GM19238 (cell line): Measurements from ENCODE around the gene SLC7A4.

Experiments used
- DNase-seq: peaks from one replicate; pipeline ENCODE4 v3.0.0; 2011; ENCODE audit warnings: low spot score; ENCODE audit not compliant: insufficient read length

The SLC7A4 gene

DNA sequence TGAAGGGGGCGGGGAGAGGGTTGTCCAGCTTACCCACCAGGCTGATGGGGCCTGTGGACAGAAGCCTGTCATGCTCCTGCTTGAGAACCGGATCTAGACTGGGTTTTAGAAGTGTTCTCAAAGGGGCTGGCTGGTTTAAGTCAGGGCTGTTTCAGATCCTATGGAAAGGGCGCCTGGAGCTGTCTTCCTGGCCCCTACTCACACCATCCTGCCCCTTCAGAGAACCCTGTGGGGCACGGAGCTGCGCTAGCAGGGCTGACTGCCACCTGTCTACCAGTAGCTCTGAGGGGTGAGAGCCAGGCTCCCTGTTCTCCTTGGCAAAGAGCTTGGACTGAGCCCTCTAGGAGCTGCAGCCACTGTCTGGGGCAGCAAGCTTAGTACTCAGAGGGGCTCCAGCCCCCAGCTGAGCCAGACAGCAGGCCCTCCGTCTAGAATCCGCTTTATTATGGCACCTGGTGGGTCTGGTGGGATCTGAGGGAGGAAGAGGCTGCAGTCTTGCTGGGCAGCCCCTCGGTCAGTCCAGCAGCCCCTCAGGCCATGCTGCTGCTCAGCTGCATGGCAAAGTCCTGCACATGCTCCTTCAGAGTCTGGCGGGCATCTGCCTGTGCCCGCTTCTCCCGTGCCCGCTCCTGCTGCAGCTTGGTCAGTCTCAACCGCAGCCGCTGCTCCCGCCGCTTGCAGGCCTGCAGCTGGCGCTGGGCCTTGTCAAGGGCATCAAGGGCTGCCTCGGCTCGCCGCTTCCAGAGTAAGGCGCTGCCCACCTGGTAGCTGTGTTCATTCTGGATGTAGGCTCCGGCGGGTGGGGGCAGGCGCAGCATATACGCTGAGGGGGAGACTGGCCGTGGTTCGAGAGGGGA, 32.8 kb downstream of the SLC7A4 start:
- DNase-seq, result no peak

DNA sequence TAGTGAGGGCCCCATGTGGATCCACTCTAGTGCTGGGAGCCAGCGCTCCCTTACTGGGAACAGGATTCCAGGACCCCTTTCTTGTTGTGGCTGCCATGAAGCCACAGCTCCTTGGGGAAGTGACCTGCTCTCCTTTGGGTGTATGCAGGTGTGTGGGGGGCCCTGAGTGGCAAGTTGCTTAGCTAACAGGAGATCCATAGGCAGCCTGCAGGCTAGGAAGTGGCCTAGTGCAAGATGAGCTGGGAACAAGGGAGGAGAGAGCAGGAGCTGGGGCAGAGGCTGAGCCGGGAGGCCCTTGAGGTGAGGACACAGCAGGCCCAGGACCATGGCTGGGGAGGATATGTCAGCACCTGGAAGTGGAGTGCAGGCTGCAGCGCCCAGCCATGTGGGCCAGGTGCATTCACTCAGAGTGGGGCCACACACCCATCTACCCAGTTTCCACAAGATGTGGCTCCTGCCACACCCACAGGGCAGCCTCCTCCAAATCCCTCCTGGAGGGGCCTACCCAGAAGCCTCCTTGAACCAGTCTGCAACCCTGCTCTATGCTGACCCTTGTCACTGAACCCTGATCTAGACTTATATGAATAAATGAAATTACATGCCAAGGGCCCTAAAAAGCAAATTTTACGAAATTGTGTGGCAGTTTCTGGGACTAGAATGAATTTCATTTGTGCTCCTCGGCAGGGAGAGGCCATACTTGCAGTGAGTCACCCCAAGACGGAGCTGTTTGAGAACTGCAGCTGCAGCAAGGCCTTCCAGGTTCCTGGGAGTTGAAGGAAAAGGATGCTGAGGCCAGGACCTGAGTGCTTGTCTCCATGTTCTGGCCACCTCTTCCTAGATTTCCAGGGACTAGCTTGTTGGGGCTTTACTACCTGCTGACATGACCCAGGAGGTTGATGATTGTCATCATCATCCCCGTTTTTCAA, 33.7 kb downstream of the SLC7A4 start:
- no peak for DNase-seq

GRCh38 chr22:20997536-20998257, 34.7 kb downstream of the SLC7A4 start:
- DNase-seq, result no peak

GRCh38 chr22:20996598-20997535, 35.5 kb downstream of the SLC7A4 start:
- DNase-seq, result no peak

DNA sequence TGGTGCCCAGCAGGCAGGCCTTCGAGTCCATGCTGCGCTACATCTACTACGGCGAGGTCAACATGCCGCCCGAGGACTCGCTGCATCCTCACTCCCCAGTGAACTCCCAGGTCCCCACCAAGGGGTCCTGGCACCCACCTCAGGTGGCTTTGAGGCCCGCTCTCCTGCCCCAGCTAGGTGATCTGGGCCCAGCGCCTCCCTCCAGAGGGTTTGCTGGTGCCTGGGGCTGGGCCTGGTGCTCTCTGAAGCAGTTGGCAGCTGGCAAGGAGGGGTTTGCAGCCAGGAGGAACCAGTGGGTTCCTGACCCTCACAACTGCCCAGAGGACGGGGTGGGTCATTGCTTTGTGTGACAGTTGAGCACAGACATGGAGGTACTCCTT, 36.3 kb downstream of the SLC7A4 start:
- no peak for DNase-seq

DNA sequence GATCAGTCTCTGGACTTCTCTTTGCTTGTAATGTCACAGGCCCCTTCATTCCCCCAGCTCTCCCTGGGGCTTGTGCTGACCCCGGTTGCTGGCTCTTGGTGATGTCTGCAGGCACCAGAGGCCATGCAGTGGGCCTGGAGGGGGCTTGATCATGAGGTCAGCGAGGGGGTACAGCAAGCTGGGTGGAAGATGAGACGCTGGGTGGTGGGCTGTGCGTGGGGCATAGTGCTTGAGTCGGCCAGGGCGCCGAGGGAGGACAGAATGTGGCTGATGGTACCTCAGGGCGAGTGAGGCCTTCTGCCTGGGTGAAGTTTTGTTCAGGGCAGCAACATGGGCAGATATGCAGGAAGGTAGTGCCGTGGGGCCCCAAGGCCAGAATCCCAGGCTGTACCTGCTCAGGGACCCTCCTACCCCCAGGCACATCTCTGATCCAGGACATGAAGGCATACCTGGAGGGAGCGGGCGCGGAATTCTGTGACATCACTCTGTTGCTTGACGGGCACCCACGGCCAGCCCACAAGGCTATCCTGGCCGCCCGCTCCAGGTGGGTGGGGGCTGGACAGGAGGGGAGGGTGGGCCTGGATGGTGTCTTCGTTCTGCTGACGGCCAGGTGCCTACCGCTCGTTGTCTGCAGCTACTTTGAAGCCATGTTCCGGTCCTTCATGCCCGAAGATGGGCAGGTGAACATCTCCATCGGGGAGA, 36.9 kb downstream of the SLC7A4 start:
- no peak for DNase-seq

- DNase-seq, result no peak
Measured at GRCh38 chr22:20994902-20995241, 37.5 kb downstream of the SLC7A4 start.

DNA sequence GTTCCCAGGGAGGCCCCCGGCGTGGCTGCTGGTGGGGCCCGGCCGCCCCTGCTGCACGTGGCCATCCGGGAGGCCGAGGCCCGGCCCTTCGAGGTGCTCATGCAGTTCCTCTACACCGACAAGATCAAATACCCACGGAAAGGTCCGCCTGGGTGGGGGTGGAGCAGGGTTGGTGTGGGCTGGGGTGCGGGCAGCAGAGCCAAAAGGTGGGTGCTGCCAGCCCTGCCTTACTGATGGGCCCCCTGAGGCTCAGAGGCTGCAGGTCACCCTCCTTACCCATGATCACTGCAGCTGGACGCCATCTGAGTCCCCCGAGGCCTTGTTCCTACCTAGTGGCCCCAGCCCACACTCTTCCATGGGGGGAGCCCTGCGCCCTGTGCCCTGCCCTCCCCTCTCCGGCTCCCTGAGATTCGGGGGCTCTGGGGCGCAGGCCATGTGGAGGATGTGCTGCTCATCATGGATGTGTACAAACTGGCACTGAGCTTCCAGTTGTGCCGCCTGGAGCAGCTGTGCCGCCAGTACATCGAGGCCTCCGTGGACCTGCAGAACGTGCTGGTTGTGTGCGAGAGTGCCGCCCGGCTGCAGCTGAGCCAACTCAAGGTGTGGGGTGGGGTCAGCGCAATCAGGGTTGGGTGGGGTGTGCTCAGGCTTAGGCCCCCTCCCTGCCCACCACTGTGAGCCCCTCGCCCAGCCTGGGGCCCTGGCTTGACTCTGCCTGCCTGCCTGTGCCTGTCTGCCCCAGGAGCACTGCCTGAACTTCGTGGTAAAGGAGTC, 38.0 kb downstream of the SLC7A4 start:
- no peak for DNase-seq

DNA sequence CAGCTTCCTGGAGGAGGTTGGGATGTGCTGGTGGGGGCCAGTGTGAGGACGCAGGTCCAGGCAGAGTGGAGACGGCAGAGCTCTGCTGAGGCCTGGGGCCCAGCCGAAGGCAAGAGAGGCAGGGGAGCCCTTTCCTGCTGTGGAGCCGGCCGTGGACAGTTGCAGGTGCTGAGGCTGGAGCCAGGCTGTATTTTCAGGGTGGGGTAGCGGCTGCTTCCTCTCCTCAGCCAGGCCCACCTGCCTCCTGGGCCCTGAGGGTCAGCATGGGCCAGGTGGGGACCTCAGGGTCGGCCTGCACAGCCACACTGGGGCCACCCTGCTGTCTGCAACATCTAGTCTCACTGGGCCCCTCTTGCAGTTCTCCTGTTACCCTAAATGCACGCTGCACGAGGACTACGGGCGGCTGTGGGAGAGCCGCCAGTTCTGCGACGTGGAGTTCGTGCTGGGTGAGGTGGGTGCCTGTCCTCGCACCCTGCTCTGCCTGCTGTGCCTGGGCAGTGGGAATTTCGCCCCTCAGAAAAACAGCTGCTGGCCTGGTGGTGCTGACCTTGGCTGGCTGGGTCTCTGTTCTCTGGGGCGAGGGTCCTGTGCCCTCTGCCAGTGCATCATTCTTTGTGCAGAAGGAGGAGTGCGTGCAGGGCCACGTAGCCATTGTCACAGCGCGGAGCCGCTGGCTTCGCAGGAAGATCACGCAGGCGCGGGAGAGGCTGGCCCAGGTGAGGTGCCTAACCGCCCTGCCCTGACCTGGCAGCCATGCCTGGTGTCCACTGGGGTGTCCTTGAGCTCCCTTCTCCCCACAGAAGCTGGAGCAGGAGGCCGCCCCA, 38.8 kb downstream of the SLC7A4 start:
- DNase-seq, result no peak

DNA sequence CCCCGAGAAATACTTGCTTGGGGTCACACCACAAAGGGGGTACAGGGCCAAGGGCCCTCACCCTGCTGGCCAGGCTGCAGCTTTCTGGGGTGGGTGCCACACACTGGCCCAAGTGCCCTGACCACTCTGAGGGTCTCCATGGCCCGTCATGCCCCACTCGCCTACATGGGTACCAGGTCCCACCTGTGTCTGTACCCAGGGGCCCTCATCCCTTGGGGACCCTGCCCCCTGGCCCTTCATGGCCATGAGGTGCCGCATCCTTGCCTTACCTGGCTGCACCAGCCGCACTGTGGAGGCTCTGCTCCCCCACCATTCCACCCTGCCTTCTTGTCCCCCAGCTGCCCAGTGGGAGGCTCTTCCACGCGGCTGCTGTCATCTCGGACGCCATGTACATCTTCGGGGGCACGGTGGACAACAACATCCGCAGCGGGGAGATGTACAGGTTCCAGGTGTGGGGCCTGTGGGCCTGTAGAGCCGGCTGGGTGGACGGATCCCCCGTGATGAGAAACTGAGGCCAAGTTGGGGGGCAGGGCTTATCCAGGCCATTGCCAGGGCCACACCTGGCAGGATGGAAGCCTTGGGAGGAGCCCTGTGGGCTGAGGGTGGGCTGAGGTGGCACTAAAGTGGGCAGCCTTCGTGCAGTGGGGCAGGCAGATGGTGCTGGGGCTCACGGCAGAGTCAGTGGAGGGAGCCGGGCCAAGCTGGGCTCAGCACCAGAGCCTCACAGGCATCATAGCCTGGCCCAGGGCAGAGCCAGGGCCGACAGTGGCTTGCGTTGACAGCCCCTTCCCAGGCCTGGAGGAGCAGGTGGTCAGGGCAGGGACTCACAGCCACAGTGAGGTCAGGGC, 39.7 kb downstream of the SLC7A4 start:
- no peak for DNase-seq

DNA sequence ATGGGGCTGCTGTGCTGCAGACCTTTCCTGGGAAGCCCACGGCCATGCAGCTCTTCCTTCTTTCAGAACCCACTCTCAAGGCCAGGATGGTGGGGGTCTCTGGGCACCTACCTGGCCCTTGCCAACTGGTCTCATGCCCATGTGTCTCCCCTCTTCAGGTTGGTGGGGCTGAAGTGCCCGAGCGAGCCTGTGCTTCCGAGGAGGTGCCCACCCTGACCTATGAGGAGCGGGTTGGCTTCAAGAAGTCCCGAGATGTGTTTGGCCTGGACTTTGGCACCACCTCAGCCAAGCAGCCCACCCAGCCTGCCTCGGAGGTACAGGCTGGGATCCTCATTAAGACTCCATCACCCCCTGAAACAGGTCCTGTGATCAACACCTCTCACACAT, 40.3 kb downstream of the SLC7A4 start:
- no peak for DNase-seq

GRCh38 chr22:20991252-20992055, 40.9 kb downstream of the SLC7A4 start:
- no peak for DNase-seq

DNA sequence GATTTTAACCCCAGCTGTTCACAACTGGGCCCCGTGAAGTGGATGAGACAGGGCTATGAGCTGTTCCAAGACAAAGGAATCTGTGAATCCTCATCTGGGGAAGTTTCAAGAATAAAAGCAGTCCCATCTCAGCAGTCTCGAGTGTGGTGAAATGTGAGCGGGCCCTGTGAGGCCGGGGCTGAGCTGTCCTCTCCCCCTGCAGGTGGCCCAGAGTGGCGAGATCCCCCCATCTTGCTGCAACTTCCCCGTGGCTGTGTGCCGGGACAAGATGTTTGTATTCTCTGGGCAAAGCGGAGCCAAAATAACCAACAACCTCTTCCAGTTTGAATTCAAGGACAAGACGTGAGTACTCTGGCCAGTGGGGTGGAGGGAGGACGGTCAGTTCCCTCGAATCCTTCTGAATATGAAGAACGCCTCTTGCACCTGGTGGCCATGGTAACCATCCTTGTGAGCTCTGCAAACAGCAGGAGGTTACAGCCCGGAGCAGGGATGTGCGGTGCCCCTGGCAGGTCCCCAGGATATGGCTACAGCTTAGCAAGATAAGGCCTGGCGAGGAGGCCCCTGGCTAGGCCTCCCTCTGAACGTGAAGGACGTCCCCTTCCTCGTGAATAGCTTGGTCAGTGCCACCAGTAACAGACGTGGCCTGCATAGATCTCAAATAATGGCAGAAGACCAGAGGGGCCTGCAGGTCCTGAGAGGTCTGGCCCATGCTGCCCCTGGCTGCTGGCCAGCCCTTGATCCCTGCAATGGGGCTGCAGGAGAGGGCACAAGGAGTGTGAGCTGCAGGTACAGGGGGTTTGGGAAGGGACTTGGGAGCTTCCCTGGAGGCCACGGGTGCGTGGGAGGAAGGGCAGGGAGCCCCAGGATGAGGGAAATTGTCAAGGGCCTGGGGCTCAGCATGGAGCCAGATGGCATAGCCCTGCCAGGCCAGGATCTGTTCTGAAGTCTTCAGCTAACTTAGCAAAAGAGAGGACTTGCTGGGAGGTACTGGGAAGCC, 41.9 kb downstream of the SLC7A4 start:
- no peak for DNase-seq

- no peak for DNase-seq
Measured at GRCh38 chr22:20989323-20990138, 42.8 kb downstream of the SLC7A4 start.
